Cardiac fibroblast (primary cell): ENCODE measurements around the gene IFT57.
A peak's percentile ranks its signal among the peaks of the same experiment; 100 is the strongest.

ENCODE experiments used
- DNase-seq, 2 donors: peaks; one replicate each; pipeline versions ENCODE4 v3.0.0 to v3.0.0-alpha.2; 2010; ENCODE audit warnings: low read depth in 2 of 2
- H3K4me3 ChIP-seq, 2 donors: replicated peaks in 1 of 2; 1 replicate in 1 of 2; 2 replicates in 1 of 2; pipeline ENCODE4 v1.5.1; 2011; ENCODE audit warnings: low read depth in 2 of 2, low read length in 2 of 2, mild to moderate bottlenecking in 2 of 2, moderate library complexity in 1 of 2
- CTCF ChIP-seq: IDR thresholded peaks from one replicate; pipeline ENCODE4 v1.5.1; 2011; ENCODE audit warnings: low read depth, mild to moderate bottlenecking, low read length, inconsistent platforms

The IFT57 gene

GRCh38 chr3:108202080-108202479, 20.1 kb downstream of the IFT57 start:
- DNase-seq = peak; percentile 35 to 82
- TF ChIP-seq CTCF = no peak
- no peak overlapping the region for H3K4me3 ChIP-seq

DNA sequence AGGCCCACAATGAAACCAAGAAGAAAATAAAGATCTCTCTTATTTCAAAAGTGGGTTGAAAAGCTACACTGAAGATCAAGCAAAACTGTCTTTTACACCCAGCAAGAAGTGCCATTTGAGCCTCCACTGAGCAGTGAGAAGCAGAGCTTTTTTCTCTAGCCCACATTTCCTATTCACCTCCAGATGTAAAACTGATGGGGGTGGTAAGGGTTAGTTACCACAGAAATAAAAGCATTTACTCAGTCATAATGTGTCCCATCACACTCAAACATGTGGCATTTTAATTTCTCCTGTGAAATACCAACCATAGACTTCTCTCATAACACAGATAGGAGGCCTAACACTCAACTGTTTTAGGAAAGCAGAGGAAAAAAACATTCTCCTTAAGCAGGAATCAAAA, 21.0 kb downstream of the IFT57 start:
- no peak for DNase-seq
- no peak overlapping the region for H3K4me3 ChIP-seq
- TF ChIP-seq CTCF = no peak

DNA sequence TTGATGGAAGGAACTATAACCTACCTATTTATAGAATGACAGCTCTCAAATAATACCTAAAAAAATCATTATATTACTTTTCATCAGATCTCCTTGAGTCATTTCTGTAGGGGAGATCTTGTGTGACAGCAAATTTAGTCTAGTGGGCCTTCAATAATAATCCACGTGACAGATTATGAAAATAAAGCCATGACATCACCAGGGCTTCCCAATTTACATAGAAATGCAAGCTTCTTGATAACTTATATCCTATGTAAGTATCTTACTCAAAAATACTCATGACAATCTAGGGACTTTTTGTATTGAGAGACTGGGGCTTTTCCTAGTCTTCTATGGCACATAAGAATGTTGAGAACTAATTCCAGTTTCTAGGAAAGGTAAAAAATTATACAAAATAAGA, 21.6 kb downstream of the IFT57 start:
- no peak for TF ChIP-seq CTCF
- no peak for DNase-seq

GRCh38 chr3:108200024-108200423, 22.2 kb downstream of the IFT57 start:
- TF ChIP-seq CTCF = no peak
- no peak overlapping the region for H3K4me3 ChIP-seq
- no peak for DNase-seq

More for the DNA sequence above, 21.6 kb downstream of the IFT57 start:
- H3K4me3 ChIP-seq = no peak overlapping the region

DNA sequence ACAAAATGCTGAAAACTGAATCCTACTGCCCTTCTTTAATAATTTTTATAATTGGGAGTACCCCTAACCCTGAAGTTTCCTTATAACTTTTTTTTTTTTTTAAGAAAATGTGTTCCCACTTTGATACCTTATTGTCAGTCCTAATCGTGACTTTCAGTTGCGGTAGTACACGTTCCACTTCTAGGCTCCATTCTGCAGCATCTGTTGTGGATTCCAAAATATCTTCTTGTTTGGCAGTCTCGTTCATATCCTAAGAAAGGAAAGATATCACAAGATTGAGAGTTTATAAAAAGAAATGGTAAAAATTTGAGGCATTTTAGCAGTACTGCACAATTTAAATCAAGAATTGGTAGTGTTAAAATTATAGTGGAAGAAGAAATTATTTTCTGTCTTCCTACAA, 30.8 kb downstream of the IFT57 start:
- DNase-seq = no peak
- no peak overlapping the region for H3K4me3 ChIP-seq
- no peak for TF ChIP-seq CTCF

GRCh38 chr3:108190346-108190745, 31.9 kb downstream of the IFT57 start:
- H3K4me3 ChIP-seq = no peak overlapping the region
- DNase-seq = no peak
- TF ChIP-seq CTCF = no peak

- no peak for TF ChIP-seq CTCF
- no peak for DNase-seq
- H3K4me3 ChIP-seq = no peak overlapping the region
These were observed 32.8 kb downstream of the IFT57 start for GRCh38 chr3:108189440-108189839.
